Measurements from ENCODE around the gene ZSCAN21.

DNA sequence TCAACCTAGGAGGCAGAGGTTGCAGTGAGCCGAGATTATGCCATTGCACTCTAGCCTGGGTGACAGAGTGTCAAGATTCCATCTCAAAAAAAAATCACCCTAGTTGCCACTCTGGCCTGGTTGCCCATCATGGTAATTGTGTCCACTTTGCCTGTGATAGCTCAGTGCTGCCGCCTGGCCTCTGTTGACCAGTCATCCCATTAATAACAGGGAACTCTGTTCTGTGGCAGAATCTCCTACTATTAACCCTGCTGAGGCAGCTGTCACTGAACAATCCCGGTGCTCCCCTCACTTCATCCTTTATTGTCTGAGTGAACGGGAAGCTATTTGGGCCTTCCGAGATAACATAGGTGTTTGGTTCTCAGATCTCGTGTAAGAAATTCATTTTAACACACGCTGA, 17.4 kb downstream of the ZSCAN21 start:
- no peak for TF ChIP-seq POLR2AphosphoS5 (IDR thresholded peaks at IDR 0.05)
- TF ChIP-seq, protein P1, sequence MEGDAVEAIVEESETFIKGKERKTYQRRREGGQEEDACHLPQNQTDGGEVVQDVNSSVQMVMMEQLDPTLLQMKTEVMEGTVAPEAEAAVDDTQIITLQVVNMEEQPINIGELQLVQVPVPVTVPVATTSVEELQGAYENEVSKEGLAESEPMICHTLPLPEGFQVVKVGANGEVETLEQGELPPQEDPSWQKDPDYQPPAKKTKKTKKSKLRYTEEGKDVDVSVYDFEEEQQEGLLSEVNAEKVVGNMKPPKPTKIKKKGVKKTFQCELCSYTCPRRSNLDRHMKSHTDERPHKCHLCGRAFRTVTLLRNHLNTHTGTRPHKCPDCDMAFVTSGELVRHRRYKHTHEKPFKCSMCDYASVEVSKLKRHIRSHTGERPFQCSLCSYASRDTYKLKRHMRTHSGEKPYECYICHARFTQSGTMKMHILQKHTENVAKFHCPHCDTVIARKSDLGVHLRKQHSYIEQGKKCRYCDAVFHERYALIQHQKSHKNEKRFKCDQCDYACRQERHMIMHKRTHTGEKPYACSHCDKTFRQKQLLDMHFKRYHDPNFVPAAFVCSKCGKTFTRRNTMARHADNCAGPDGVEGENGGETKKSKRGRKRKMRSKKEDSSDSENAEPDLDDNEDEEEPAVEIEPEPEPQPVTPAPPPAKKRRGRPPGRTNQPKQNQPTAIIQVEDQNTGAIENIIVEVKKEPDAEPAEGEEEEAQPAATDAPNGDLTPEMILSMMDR (IDR thresholded peaks at IDR 0.05): no peak
